ENCODE results near the gene MRGPRF. TPM values are rescaled to one million over a fixed set of nuclear protein-coding genes. Genes with fewer than 3 reads are reported as not detected.
A peak's percentile ranks its signal among the peaks of the same experiment; 100 is the strongest.

MRGPRF gene
- total and polyA plus RNA-seq, 3 donors from 2014 or later, result 10.0 to 21.1 (median 12.2) TPM

- Histone ChIP-seq H3K27me3 (no peaks in the 10 kb centered on the region), H3K4me1 (peaks cover 24% of the 10 kb centered on the region), H3K9me3 (no peaks in the 10 kb centered on the region), H3K4me3 (no peak overlapping the region), H3K27ac (peak overlapping the region; percentile 63 to 94), H3K36me3 (ENCODE audit: low read depth, missing control alignments) (no peaks in the 10 kb centered on the region)
- DNase-seq, result no peak
- TF ChIP-seq POLR2A (IDR thresholded peaks at IDR 0.05), result no peak
- TF ChIP-seq, protein P1, sequence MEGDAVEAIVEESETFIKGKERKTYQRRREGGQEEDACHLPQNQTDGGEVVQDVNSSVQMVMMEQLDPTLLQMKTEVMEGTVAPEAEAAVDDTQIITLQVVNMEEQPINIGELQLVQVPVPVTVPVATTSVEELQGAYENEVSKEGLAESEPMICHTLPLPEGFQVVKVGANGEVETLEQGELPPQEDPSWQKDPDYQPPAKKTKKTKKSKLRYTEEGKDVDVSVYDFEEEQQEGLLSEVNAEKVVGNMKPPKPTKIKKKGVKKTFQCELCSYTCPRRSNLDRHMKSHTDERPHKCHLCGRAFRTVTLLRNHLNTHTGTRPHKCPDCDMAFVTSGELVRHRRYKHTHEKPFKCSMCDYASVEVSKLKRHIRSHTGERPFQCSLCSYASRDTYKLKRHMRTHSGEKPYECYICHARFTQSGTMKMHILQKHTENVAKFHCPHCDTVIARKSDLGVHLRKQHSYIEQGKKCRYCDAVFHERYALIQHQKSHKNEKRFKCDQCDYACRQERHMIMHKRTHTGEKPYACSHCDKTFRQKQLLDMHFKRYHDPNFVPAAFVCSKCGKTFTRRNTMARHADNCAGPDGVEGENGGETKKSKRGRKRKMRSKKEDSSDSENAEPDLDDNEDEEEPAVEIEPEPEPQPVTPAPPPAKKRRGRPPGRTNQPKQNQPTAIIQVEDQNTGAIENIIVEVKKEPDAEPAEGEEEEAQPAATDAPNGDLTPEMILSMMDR (IDR thresholded peaks at IDR 0.05), result no peak
- intact Hi-C loops (cut with DNase I; ENCODE audit: low total_unique reads), result loop anchor here (10.0 kb wide), 1 partner anchor 103 kb away; the partner anchor contains the start of genes IGHMBP2 and MRPL21
- 44 to 59% methylated on average over 8 of the region's 8 CpGs for WGBS, 2 donors
Measured at GRCh38 chr11:69007975-69008381, 5.1 kb downstream of the MRGPRF start.

- Histone ChIP-seq H3K27me3 (no peaks in the 10 kb centered on the region), H3K4me1 (peaks cover 30% of the 10 kb centered on the region), H3K27ac (no peak overlapping the region), H3K36me3 (ENCODE audit: low read depth, missing control alignments) (no peaks in the 10 kb centered on the region), H3K4me3 (no peak overlapping the region), H3K9me3 (no peaks in the 10 kb centered on the region)
- no peak for DNase-seq
- TF ChIP-seq POLR2A (IDR thresholded peaks at IDR 0.05), result no peak
- TF ChIP-seq, protein P1 (IDR thresholded peaks at IDR 0.05), result no peak
- 83 to 89% methylated on average over 12 of the region's 12 CpGs for WGBS, 2 donors
- intact Hi-C loops (cut with DNase I; ENCODE audit: low total_unique reads), result loop anchor here (10.0 kb wide), 1 partner anchor 102 kb away; the partner anchor contains the start of genes IGHMBP2 and MRPL21
Measured at GRCh38 chr11:69006816-69007215, 6.2 kb downstream of the MRGPRF start.

GRCh38 chr11:69005631-69006368 lies 7.2 kb downstream of the MRGPRF start:
- Histone ChIP-seq H3K9me3 (no peaks in the 10 kb centered on the region), H3K4me3 (no peak overlapping the region), H3K27ac (no peak overlapping the region), H3K4me1 (peaks cover 33% of the 10 kb centered on the region), H3K27me3 (no peaks in the 10 kb centered on the region), H3K36me3 (ENCODE audit: low read depth, missing control alignments) (no peaks in the 10 kb centered on the region)
- DNase-seq, result no peak
- intact Hi-C loops (cut with DNase I; ENCODE audit: low total_unique reads), result loop anchor here (10.0 kb wide), 1 partner anchor 101 kb away; the partner anchor contains the start of genes IGHMBP2 and MRPL21
- TF ChIP-seq POLR2A (IDR thresholded peaks at IDR 0.05), result no peak
- TF ChIP-seq, protein P1 (IDR thresholded peaks at IDR 0.05), result no peak
- 32 to 78% methylated on average over 7 to 48 of the region's 48 CpGs for WGBS, 2 donors

- H3K36me3 ChIP-seq (ENCODE audit: low read depth, missing control alignments), result no peaks in the 10 kb centered on the region
- TF ChIP-seq, protein P1 (IDR thresholded peaks at IDR 0.05), result no peak
- no peak for TF ChIP-seq POLR2A (IDR thresholded peaks at IDR 0.05)
- H3K9me3 ChIP-seq, result no peaks in the 10 kb centered on the region
- intact Hi-C loops (cut with DNase I; ENCODE audit: low total_unique reads), result loop anchor here (10.0 kb wide), 1 partner anchor 100 kb away; the partner anchor contains the start of genes IGHMBP2 and MRPL21
- WGBS, 2 donors, result 46 to 87% methylated on average over 20 to 24 of the region's 27 CpGs
- peaks cover 27% of the 10 kb centered on the region for H3K4me1 ChIP-seq
- no peaks in the 10 kb centered on the region for H3K27me3 ChIP-seq
- no peak for DNase-seq
- no peak overlapping the region for H3K27ac ChIP-seq
- no peak overlapping the region for H3K4me3 ChIP-seq
Measured at GRCh38 chr11:69005183-69005630, 7.8 kb downstream of the MRGPRF start.
